ENCODE measurements around the gene PIN4.

- TF ChIP-seq POLR2AphosphoS5 (IDR thresholded peaks at IDR 0.05): no peak
- no peak for TF ChIP-seq CTCF (IDR thresholded peaks at IDR 0.05)
Observed at GRCh38 chrX:72180539-72180938, 1.0 kb upstream of the PIN4 start.
